Stimulated activated CD4-positive, alpha-beta T cell treated with anti-CD3 and anti-CD28 coated beads, TNF-alpha, amount 100 ng/mL, for 4 hours (primary cell): ENCODE data around the gene FJX1.
"Not testable (repeated sequence)": the region's sequence is repeated elsewhere in the genome, so short reads cannot be mapped to it uniquely, and the experiment has no call there.

Experiments
- DNase-seq, 3 experiments: peaks; one replicate each; pipeline ENCODE4 v3.0.0-alpha.2; 2020; ENCODE audit warnings: low read depth in 3 of 3

FJX1 gene

DNA sequence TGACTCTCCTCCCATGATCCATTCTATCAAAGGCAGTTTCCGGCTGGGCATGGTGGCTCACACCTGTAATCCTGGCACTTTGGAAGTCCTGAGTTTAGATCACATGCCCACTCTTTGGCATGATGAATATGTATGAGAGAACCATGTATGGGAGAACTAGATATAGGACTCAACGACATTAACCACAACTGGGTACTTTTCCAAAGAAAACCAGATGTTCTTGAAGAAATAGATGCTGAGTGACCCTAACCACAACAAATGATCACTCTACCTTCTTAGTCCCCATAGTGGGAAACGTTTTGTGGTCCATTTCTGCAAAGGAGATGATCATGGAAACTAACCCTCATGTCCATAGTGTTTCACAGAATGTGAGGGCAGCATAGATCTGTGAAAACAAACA is 13.6 kb downstream of the FJX1 start:
- no peak for DNase-seq

DNA sequence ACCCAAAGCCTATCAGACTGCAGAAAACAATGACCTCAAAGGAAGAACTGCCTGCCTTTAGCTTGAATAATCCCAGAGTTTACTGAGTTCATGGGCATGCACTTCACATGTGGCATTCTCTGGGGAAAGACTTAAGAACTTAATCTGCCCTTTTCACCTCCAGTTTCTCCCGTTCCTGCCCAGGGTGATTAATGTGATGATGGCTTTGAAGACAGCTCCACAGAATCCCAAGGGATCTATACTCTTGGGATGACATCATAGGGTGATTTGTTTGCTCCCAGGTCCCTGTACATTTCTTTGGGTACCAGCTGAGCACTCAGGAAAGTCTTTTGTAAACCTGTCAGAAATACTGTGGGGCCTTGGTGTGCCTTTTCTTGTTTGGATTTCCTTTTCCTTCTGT is 14.0 kb downstream of the FJX1 start:
- no peak for DNase-seq

DNA sequence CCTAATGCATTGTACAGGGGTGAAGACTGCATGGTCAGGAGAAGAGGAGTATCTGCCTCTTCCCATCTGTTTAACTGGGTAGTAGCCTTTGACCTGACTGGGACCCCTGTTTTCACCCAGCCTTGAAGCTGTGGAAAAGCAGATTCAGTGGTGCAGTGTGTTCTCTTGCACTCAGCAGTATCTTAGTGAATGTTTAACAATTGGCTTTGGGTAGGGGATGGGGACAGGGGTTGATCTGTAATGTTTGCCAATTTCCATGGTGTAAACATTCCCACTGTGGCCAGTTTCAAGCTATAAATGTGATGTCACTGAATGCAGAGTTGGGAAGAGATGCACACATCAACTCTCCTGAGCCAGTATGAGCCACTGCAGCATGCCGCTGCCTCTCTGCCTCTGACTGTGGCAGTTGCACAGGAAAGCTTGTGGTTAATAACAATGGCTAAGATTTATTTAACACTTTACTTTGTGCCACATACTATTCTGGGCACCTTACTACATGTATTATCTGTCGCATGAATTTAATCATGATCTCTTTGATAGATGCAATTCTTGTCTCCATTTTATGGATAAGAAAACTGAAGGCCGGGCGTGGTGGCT is 15.7 kb downstream of the FJX1 start:
- no peak for DNase-seq

DNA sequence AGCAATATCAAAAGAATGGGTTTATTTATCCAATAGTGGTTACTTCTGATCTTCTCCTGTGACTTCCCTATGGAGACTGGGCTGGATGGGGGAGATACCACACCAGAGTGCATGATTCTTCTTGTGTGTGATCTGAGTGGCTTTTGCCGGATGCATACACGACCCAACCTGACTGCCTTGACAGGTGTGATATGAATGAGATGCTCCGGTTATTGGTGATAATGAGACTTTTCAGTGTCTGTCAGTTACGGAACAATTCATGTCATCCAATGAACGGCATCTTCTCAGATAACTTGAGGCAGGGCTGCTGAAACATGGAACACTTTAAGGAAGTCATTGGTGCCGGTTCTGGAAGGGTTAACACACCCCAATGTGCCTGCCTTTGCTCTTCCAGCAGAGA is 17.7 kb downstream of the FJX1 start:
- DNase-seq, result no peak

DNA sequence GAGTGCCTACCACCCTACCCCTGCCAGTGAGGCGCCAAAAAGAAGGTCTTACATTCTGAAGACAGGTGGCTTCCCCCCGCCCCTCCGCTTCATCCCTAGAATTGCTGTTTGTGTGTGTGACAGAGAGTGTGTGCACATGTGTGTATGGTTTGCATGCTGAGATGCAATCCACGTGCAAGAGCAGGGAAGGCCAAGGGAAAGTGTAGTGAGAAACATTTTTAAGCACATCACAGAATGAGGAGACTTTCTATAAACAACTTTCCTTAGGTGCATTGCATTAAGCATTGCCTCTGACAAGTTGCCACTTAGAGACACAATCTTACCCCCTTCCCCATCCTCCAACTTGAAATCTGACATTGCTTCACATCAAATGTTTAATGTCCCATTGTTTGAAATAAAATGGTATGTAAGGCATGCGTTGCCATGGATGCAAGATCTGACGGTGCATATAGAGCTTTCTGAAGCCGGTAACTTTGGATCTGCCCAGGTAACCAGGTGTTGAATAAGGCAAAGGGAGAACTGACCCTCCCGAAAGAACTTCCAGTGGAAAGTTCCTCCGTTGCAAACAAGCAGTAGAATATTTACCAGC is 21.4 kb downstream of the FJX1 start:
- no peak for DNase-seq

DNA sequence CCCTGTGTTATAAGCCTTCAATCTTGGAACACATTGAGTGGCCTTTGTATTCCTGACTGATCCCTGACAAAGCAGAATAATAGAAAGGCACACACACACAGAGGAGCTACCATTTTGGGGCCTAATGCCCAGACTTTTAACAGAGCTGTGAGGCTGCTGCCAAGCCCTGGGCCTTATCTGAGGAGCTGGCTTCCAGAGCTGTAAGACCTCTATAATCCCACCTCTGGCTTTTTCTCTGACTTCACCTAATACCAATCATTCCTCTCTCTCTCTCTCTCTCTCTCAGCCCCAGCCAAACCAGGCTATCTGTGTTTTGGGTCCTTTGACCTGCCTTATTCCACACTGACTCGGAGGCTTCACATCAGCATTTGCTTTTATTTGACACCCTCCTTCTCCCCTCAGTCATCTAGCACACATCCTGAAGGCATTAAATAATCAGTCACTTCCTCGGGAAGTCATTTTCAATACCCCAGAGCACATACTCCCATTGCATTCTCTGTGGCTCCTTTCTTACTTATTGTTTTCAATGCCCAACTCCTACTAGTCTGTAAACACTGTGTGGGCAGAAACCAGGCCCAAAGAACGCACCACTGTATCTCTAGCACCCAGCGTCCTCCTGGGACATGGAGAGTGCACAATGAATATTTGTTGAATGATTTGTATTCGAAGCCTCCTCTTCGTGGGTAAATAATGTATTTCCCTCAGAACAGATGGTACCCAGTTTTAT is 23.1 kb downstream of the FJX1 start:
- DNase-seq, result no peak

DNA sequence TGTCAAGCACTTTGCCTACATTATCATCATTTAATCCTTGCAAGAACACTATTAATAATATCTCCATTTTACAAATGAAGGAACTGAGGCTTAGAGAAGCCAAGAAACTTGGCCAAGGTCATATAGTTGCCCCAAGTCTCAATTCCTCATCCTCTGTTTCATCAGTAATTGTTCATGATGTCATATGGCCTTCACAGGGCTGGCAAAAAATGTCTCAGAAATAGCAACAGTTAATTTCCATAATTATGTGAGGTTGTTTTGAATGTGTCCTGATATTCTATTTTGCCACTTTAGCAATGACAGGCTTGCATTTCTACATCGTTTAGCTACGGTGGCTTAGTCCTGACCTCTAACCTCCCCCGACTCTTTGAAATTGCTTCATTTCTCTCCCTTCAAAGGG is 23.7 kb downstream of the FJX1 start:
- DNase-seq, result no peak

DNA sequence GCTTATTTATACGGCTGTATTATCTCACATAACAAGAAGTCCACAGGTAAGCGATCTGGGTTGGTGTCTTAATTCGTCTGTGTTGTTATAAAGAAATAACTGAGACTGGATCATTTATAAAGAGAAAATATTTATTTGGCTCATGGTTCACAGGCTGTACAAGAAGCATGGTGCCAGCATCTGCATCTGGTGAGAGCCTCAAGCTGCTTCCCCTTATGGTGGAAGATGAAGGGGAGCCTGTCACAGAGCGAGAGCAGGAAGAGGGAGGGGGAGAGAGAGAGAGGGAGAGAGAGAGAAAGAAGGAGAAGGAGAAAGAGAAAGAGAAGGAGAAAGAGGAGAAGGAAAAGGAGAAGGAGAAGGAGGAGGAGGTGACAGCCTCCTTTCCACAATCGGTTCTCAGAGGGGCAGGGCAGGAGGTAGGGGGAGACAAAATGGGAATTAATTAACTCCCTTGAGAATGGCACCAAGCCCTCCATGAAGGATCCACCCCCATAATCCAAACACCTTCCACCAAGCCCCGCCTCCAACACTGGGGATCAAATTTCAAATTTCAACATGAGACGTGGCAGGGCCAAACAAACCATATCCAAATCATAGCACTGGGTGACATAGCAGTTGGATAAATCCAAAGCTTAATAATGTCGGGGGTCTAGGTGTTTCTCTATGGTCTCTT is 29.3 kb downstream of the FJX1 start:
- DNase-seq, result no peak

DNA sequence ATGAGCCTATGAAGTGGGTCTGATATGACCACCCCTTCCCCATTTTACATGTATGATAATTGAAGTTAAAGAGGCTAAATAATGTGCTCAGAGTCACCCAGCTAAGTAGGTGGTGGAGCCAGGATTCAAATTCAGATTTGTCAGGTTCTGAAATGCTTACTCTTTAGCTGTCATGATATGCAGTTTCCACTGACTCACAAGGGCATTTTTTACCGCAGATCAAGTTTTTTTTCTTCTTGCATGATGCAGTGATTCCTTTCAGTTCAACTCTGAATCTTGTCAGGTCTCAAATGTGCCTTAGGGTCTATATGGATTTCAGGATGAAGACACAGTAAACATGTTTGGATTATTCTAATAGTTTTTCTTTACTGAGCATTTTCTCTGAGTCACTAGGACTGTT is 31.7 kb downstream of the FJX1 start:
- no peak for DNase-seq

DNA sequence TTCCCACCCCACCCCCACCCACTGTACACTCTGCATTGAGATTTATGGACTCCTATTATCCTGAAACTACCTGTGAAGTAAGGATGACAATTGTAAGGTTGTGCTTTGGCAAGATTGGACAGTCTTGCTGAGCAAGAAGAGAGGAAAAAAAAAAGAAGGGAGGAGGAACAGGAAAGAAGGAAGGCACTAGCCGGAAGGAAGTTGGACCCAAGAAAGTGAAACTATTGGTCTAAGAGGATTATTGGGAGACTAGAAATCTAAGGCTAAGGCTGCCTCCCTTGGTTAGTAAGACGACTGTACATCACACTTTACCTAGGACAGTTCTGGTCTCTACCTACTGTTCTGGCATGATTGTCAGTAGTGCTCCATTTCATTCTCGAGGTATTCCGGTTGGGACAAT is 32.2 kb downstream of the FJX1 start:
- no peak for DNase-seq

DNA sequence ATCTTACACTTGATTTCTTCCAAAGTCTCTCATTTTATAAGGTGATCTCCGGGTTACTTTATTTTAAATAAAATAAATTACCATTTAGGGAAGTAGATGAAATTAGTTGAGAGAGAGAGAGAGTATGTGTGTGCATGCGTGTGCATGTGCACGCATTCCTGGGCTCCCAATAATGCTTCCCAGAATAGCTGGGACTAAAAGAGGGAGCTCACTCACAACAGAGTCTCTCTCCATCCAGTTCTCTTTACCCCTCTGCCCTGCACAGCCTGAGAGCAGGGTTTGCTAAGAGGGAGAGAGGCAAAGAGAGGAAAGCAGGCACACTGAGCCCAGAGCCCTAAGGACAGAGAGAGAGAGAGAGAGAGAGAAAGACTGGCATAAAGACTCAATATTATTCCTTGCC is 33.0 kb downstream of the FJX1 start:
- no peak for DNase-seq

DNA sequence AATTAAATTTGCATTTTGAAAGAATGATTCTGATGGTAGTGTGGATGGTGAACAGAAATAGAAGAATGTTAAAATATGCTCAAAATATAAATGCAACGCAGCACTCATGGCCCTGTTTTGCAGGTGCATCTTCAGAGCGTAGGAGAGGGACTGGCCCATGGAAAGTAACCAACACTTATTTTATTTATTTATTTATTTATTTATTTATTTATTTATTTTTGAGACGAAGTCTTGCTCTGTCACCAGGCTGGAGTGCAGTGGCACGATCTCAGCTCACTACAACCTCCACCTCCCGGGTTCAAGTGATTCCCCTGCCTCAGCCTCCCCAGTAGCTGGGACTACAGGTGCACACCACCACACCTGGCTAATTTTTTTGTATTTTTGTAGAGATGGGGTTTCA is 34.5 kb downstream of the FJX1 start:
- DNase-seq, result not testable (repeated sequence)

DNA sequence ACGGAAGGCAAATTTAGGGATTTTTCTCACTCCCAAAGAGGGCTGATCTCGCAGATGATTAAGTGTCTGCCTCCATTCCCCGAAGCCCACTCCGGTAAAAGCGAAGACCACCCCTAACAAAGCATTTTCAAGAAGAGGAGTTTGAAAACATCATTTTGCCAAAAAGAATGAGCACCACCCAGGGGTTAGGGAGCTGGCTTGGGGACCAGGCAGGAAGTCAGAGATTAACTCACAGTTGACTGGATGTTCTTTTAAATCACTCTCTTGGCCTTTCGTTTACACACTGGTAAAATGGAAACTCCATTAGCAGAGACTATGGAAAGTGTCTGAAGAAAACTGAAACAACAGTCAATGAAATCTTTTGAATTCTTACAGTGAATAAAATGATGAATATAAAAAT is 36.5 kb downstream of the FJX1 start:
- no peak for DNase-seq

DNA sequence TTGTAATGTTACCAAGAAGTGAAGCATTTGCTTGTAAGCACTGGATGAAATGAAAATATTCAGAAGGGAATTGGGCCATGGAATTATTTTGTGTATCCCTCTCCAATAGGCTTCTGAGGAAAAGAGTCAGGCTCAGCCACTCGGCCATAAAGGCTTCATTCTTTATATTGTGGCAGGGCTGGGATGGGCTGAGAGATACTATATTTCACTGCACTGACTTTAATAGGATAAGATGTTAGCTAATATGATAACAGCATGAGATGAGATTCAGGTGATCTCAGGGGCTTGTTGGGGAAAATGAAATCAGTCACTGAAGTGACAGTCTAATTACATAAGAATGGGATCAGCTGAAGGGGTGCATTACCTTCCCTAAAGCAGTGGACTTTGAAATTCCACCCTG is 37.0 kb downstream of the FJX1 start:
- no peak for DNase-seq

DNA sequence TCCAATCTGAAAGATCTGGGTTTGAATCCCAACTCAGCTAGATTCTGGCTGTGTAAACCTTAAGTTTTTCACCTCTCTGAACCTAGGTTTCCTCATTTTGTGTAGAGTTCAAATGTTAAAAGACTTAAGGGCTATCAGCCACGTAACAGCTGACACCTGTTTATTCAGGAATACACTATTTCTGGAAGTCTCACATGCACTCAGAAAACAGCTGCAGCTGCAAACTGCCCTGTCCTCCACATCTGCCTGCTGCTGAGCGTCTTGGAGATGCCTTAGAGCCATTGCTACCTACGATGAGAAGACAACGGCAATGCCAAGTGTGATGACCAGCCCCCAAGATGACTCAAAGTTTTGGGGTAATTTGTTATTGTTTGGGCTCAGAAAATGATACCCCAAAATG is 37.6 kb downstream of the FJX1 start:
- no peak for DNase-seq

DNA sequence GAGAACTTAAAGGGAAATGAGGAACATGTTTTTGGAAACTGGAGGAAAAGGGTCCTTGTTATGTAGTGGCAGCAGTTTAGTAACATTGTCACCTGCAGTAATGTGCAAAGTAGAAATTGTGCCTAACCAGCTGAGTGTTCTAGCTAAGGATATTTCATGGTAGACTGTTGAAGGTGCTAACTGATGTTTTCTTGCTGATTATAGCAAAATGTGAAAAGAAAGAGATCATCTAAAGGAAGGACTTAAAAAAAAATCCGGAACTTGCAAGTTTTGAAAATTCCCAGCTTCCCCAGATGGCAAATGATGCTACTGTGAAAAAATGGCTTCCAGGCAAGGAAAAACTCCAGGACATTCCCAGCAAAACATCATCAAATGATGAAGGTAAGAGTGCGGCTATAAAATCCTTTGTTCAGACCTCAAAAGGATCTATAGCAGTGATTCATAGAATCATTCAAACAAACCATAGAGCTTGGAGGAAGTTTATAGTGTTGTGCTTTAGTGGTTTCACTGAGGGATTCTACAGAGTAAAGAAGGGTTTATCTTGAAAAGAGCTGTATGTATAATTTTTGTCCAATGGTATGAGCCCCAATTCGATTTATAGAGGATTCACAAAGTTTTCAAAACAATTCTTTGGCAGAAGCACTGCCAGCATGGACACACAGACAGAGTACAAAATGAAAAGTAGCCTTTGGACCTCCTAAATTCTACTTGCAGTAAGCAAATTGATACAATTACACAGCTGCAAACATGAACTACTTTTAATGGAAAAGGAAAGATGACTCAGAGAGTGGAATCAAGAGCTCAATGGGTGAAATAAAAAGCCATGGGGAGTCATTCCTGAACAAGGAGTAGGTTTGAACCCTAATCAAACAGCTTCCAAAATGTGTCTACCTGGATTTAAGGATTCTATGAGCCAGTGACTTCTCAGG is 40.0 kb downstream of the FJX1 start:
- DNase-seq, result no peak

DNA sequence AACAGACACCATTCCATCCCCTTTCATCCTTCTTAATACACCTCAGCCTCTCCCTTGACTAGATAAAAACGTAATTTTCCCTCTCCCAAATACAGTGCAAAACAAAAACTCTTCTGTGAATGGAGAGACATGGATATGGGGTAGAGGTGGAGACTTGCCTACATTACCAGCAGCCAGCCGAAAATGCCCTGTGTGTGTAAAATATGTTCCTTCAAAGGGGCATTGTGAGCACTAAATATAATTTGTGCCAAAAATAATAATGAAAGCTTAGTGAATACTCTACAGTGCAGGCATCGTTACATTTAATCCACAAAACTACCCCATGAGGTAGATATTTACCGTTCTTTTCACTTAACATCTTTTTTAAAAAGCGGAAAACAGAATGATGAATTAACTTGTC is 43.3 kb downstream of the FJX1 start:
- no peak for DNase-seq

DNA sequence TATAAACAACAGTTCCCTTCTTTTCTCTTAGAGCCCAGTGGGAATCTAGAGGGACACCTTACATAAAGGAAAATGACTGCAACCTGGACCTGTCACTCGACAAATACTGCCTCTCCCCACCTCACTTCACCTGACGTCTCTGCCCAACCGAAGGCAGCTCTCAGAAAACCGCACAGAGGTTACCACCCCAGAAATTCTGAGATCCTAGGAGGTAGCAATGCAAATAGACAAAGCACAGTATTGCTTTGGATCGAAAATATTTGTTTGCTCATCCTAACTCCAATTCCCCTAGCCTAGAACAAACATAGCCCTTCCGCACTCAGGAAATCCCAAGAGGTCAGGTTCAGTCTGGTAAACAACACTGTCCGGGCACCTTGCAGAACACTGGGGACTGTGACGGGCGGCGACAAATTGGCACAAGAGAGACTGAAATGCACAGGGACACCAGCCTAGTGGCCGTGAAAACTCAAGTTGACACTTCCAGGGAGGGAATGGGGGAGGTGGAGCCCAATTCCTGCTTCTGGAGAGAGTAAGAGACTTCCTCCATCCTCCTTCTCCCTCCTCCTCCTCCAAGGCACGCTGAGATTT is 43.9 kb downstream of the FJX1 start:
- no peak for DNase-seq

DNA sequence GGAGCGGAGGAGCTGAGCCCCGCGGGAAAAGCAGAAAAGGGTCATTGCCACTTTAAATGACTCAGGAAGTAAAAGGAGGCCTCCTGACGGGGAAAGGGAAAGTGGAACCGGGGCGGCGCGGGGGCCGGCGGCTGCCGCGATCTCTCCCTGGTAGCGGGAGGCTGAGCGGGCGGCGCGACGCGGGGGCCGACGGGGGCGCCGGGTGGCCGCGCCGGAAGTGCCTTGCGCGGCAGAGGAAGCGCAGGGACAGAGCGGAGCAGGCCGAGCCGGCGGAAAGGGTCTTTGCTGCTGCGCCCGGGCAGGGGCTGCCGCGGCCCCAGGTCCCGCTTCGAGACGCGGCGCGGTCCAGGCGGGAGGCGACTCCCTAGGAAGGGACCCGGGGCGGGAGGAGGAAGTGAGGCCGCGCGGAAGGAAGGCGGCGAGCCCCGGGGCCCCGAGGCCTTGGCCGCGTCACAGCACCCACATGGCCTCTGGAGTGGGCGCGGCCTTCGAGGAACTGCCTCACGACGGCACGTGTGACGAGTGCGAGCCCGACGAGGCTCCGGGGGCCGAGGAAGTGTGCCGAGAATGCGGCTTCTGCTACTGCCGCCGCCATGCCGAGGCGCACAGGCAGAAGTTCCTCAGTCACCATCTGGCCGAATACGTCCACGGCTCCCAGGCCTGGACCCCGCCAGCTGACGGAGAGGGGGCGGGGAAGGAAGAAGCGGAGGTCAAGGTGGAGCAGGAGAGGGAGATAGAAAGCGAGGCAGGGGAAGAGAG is 44.6 kb downstream of the FJX1 start, which contains the start of gene TRIM44:
TSS of gene TRIM44 (plus strand) at position 127 of the 759 bp plus-strand sequence. CDS start at position 464, 337 bp downstream.
- DNase-seq, result peak; percentile 73 to 83 (median 75)

DNA sequence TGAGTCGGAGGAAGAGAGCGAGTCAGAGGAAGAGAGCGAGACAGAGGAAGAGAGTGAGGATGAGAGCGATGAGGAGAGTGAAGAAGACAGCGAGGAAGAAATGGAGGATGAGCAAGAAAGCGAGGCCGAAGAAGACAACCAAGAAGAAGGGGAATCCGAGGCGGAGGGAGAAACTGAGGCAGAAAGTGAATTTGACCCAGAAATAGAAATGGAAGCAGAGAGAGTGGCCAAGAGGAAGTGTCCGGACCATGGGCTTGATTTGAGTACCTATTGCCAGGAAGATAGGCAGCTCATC is 45.1 kb downstream of the FJX1 start:
- DNase-seq, result no peak

DNA sequence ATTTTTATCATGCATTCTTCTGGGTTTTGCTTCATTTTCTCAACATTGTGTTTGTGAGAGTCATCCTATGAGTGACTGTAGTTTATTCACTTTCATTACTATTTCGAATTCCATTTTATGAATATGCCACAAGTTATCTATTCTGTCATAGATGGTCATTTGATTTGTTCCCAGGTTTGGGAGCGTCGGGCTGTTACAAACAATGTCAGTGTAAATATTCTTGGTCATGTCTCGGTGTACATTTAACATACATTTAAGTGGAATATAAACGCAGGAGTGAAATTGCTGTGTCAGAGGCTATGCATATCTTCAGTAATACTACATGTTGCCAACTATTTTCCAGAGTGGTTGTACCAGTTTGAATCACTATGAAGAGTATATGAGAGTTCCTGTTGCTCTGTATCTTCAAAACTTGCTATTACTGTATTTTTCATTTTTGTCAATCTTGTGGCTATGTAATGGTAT is 46.7 kb downstream of the FJX1 start:
- DNase-seq, result no peak
